NCI-H128 (cell line): Measurements from ENCODE around the gene BRD3.
"Not testable (repeated sequence)": the region's sequence is repeated elsewhere in the genome, so short reads cannot be mapped to it uniquely, and the experiment has no call there.

Experiments
- DNase-seq: peaks from one replicate; lab custom pipeline; 2025; ENCODE audit not compliant: unreplicated experiment; lab: John Stamatoyannopoulos, UW

Gene BRD3

GRCh38 chr9:134067904-134068743 lies at the start of gene BRD3:
BRD3 (minus strand) TSS chr9:134068026; CDS start chr9:134053477, 14,549 bp downstream.
- DNase-seq, result peak; percentile 82

- no peak for DNase-seq
Measured at GRCh38 chr9:134112561-134112960, 44.7 kb upstream of the BRD3 start.

- DNase-seq, result no peak
Measured at GRCh38 chr9:134111064-134111463, 43.2 kb upstream of the BRD3 start.

- no peak for DNase-seq
Measured at GRCh38 chr9:134103391-134103998, 35.7 kb upstream of the BRD3 start.

- no peak for DNase-seq
Measured at GRCh38 chr9:134101623-134102149, 33.9 kb upstream of the BRD3 start.

GRCh38 chr9:134101133-134101532 lies 33.3 kb upstream of the BRD3 start:
- not testable (repeated sequence) for DNase-seq

GRCh38 chr9:134100040-134100439 lies 32.2 kb upstream of the BRD3 start:
- no peak for DNase-seq

- DNase-seq, result no peak
Measured at GRCh38 chr9:134099123-134099761, 31.4 kb upstream of the BRD3 start.

GRCh38 chr9:134089972-134090371 lies 22.1 kb upstream of the BRD3 start:
- no peak for DNase-seq

- DNase-seq, result no peak
Measured at GRCh38 chr9:134088063-134088725, 20.4 kb upstream of the BRD3 start.

- no peak for DNase-seq
Measured at GRCh38 chr9:134085674-134086073, 17.8 kb upstream of the BRD3 start.

GRCh38 chr9:134083451-134083850 lies 15.6 kb upstream of the BRD3 start:
- no peak for DNase-seq

- no peak for DNase-seq
Measured at GRCh38 chr9:134076644-134077043, 8.8 kb upstream of the BRD3 start.

GRCh38 chr9:134075689-134076088 lies 7.9 kb upstream of the BRD3 start:
- not testable (repeated sequence) for DNase-seq

GRCh38 chr9:134073500-134073899 lies 5.7 kb upstream of the BRD3 start:
- DNase-seq, result no peak

GRCh38 chr9:134072683-134073082 lies 4.9 kb upstream of the BRD3 start:
- not testable (repeated sequence) for DNase-seq

GRCh38 chr9:134071149-134071548 lies 3.3 kb upstream of the BRD3 start:
- DNase-seq, result no peak

- DNase-seq, result no peak
Measured at GRCh38 chr9:134069480-134070399, 1.9 kb upstream of the BRD3 start.

GRCh38 chr9:134068744-134069479 lies 1.1 kb upstream of the BRD3 start:
- DNase-seq, result no peak
